Measurements from ENCODE around the gene CARD8.

Gene CARD8

GRCh38 chr19:48169939-48170803 is 85.5 kb downstream of the CARD8 start, which contains the start of the genes LIG1 and ZSWIM9:
TSS of gene LIG1 (minus strand) at chr19:48170344. CDS start at chr19:48165566, 4,778 bp downstream.
TSS of gene ZSWIM9 (plus strand) at chr19:48170680. CDS start at chr19:48171803, 1,123 bp downstream.
- DNase-seq (ENCODE audit: extremely low read depth, low read depth) = peak; percentile 89
- TF ChIP-seq CTCF (IDR thresholded peaks at IDR 0.05; ENCODE audit: low read depth, low read length) = peak; percentile 1; the same call in 1 of the 2 replicates

DNA sequence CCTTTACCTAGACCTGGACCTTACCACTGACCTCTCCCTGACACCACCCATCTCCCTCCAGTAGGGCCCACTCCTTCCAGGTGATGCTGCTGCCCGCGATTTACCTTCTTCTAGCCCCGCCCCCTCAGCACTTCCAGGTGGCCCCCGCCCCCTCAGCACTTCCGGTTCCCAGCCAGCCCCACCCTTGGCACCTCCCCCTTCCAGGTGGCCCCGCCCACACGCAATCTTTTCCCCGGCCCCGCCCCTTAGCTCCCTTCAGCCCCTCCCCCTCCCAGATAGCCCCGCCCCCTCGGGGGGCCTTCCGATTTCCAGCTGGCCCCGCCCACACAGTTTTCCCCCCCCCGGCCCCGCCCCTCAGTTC is 86.2 kb downstream of the CARD8 start:
- DNase-seq (ENCODE audit: extremely low read depth, low read depth) = peak; percentile 20
- no peak for TF ChIP-seq CTCF (IDR thresholded peaks at IDR 0.05; ENCODE audit: low read depth, low read length)

- no peak for DNase-seq (ENCODE audit: extremely low read depth, low read depth)
- no peak for TF ChIP-seq CTCF (IDR thresholded peaks at IDR 0.05; ENCODE audit: low read depth, low read length)
Observed at GRCh38 chr19:48168689-48169088, 87.0 kb downstream of the CARD8 start.

- no peak for TF ChIP-seq CTCF (IDR thresholded peaks at IDR 0.05; ENCODE audit: low read depth, low read length)
- no peak for DNase-seq (ENCODE audit: extremely low read depth, low read depth)
Observed at GRCh38 chr19:48158210-48158790, 97.4 kb downstream of the CARD8 start.

All from AG09319 (cell line).